Fibroblast of skin of right quadriceps (primary cell): Measurements from ENCODE around the gene F2RL1.
"Not testable (repeated sequence)": the region's sequence is repeated elsewhere in the genome, so short reads cannot be mapped to it uniquely, and the experiment has no call there.

Experiments used
- DNase-seq: peaks from one replicate; pipeline ENCODE4 v3.0.0-alpha.2; 2013

Gene F2RL1

DNA sequence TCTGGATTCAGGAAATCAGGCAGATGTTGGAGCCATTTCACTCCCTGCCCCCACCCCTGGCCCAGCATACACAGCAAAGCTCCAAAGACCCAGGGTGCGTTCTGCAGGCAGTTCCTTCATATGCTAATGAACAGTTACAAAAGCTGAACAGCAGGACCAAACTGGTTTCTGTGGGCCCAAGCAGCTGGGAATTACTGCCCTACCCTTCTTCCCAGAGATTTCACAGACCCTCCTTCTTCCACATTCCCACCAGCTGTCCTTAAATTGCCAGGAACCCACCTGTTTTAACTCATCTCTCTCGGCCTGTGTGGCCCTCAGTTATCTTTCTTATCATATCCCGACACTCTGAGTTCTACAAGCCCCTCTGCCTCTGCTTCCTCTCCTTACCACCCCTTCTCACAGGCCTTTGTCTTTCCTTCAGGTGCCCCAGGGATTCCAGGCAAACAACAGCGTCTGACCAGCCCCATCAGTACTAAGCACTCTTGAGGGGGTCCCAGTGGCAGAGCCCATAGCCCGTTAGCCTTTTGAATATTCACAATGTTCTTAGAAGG, 10.6 kb upstream of the F2RL1 start:
- DNase-seq, result no peak

DNA sequence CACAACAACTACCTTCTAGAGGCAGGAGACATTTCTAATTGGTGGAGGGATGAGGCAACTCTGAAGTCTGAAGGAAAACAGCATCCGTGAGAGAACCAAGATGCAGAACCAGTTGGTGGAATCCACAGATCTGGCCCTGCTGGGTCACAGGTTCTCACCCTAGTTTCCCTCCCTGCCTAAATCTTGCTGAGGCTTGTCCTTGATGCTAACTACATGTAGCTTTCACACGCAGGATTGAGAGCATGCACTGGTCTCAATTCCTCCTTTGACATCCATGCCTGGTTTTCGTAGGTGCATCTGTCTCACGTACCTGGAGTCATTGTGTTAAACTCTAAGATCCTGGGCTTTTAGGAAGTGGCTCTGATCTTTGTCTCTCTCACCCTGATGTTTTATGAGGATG, 9.7 kb upstream of the F2RL1 start:
- DNase-seq, result no peak

DNA sequence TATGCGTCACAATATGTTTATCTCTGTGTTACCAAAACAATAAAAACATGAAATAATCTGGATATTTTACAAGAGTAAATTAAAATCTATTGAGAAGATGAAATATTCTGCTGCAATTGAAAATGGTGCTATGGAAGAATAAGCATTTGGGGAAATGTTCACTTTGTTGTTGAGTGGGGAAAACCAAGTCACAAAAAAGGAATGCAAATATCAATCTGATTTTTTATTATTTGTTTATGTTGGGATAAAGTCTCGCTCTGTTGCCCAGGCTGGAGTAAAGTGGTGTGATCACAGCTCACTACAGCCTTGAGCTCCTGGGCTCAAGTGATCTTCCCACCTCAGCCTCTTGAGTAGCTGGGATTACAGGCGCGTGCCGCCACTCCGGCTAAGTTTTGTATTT, 8.6 kb upstream of the F2RL1 start:
- no peak for DNase-seq

DNA sequence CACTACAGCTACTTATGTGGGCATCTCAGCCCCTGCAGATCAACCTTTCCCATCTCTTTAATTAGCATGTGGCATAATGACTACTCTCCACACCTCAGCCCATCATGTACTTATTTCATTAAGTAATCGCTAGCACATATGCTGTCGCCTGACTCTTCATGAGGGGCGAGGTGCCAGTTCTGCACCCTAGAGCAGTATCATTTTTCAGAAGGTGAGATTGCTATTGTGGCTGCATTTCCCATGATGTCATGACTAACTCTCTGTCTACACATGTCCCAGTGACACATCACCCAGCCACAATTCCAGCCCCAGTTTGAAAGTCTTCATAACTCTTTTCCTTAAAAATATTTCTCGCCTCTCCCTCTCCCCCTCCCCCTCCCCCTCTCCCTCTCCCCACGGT, 7.6 kb upstream of the F2RL1 start:
- DNase-seq, result peak; percentile 59

DNA sequence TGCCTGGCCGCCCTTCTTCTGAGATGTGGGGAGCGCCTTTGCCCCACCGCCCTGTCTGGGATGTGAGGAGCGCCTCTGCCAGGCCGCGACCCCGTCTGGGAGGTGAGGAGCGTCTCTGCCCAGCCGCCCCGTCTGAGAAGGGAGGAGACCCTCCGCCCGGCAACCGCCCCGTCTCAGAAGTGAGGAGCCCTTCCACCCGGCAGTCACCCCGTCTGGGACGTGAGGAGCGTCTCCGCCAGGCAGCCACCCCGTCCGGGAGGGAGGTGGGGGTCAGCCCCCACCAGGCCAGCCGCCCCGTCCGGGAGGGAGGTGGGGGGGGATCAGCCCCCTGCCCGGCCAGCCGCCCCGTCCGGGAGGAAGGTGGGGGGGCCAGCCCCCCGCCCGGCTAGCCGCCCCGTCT, 6.6 kb upstream of the F2RL1 start:
- not testable (repeated sequence) for DNase-seq

DNA sequence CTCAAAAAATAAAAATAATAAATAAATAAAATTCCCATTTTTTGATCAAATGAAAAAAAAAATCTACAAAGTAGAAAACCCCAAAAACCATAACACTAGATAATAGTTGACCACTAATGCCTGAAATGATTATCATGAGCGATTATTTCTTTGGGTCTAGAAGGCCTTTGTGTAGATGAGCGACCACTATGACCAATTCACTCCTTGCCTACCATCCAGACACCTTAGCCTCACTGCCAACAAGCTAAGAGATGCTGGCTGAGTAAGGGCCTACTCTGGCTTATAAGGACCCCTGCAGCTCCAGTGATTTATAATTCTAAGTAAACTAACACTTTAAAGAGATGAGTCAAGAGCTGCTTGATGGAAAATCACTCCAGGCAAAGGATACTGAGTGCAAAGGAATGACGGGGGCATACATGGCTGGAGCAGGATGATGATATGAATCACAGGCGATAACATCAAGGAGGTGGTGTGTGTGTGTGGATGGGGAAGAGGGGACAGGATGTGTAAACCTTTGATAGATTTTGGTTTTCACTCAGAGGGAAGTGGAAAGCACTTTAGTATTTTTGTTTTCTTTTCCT, 4.8 kb upstream of the F2RL1 start:
- DNase-seq, result peak; percentile 96

DNA sequence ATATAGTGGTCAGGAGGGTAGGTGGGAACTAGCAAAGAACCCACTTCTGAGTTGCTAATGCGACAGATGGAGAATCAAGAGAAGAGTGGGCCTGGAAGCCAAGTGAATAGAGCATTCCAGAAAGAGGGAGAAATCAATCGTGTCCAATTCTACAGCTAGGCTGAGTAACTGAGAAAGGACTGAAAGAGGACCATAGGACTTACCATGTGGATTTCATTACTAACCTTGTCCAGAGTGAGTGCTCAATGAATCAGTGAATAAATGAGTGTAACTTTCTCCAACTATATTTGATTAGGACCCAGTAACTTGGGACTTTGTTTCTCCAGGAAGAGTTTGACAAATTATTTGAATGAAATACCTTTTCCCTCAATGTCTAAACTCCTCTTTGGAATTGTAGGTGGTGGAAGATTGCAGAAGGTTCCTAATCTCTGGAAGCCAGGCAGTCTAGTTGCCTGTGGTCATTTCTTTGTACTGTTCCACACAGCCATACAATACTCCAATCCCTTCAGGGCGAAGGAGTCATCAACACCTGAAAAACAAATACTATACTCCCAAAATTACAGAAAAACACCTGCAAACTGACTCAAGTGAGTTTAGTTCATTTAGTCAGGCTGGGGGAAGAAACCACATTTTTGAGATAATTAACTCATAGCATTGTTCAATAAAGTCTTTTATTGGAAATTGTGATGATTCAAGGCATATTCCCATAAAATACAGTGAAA, 2.6 kb upstream of the F2RL1 start:
- DNase-seq, result peak; percentile 59

DNA sequence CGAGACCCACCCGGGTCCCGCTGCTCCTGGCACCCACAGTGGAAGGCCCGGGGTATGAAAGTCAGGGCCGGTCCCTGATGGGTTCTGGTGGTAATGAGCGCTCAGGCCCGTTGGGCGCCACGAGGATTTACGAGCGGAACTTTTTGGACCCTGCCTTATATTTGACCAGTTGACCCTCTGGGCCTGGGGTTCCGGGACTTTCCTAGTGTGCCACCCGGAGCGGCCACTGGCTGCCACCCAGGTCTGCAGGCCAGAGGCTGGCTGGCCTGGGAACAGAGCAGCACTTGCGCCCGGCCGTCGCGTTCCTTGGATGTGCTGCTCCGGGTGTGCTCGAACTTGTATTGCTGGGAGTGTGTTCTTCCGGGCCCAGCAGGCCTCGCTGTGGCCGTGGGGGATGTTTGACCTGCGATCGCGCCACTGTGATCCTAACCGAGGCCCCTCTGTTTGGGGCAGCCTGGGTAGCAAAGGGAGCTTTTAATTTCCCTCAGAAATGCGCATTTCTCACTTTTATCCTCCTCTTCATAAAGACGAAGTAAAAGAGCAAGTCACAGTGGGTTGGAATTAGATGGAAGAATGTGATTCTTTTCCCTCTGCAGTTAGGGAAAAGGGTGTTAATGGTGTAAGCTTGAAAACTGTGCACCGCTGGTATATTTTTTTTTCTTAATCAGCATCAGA, 1.2 kb downstream of the F2RL1 start:
- no peak for DNase-seq

DNA sequence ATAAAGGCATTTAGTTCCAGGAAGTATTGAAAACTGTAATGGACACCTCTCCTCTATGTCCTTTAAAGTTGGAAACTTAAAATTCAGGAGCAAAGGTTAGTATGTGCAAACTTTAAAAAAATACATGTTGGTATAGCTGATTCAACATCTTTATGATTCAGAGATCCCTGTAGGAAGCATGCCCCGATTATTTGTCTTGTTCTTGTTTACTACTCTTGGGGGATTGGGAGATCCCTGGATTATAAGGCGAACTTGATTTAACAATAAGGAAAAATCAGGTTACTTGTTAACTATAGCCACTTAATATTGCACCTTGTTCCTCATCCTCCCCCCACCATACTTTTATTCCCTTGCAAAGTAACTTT, 1.7 kb downstream of the F2RL1 start:
- no peak for DNase-seq

DNA sequence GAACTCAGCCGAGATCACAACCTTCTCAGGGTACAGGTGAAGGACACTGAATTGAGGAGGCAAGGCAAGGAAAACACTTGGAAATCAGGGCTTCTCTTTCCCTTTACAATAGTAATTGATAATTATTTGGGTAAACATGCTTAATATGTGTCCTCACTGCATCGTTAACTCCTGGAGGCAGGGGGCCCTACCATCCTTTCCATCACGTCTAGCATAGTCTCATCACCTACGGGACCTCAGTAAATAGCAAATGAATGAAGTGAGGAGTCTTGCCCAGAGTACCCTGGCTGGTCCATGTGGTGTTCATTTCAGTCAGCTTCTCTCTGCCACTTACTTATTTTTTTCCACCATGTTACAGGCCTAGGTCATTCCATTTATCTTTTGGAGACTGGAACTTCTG, 2.3 kb downstream of the F2RL1 start:
- no peak for DNase-seq

DNA sequence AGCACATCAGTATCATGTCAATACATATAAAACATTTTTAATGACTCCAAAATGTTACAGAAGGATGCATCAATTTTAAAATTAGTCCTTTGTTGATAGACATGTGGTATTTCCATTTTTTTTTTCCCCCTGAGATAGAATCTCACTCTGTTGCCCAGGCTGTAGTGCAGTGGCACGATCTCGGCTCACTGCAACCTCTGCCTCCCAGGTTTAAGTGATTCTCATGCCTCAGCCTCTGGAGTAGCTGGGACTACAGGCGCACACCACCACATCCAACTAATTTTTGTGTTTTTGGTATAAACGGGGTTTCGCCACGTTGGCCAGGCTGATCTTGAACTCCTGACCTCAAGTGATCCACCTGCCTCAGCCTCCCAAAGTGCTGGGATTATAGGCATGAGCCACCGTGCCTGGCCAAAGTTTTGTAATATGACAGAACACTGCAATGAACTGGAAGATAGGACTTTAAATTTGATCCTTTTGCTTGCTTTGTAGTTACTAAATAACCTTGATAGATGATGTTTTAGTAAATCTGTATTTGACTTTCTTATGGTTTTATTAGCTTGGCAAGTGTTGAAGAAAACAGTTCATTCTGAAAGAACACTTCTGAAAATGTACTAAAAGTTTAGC, 3.4 kb downstream of the F2RL1 start:
- DNase-seq, result not testable (repeated sequence)

DNA sequence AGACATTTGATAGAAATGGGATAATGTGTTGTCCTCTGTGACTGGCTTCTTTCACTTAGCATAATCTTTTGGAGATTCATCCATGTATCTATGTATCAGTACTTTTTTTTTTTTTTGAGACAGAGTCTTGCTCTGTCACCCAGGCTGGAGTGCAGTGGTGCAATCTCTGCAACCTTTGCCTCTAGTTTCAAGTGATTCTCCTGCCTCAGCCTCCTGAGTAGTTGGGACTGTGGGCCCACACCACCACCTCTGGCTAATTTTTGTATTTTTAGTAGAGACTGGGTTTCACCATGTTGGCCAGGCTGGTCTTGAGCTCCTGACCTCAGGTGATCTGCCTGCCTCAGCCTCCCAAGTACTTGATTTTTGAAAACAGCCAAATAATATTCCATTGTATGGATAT, 7.6 kb downstream of the F2RL1 start:
- not testable (repeated sequence) for DNase-seq

DNA sequence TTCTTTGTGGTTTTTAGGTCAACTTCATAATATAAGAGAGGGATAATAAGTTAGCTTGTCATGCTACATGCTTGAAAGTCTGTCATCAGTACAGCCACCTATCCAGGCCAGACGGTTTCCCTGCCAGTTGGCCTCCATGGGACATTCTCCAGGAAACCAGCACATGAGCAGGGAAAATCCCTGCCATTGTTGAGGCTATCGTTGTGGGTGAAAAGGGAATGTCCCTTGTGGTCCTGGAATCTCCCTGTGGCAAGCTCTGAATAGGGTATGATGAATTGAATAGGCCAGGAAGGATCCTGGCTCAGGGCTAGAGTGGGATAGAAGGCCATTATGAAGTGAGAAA, 12.3 kb downstream of the F2RL1 start:
- peak; percentile 80 for DNase-seq

DNA sequence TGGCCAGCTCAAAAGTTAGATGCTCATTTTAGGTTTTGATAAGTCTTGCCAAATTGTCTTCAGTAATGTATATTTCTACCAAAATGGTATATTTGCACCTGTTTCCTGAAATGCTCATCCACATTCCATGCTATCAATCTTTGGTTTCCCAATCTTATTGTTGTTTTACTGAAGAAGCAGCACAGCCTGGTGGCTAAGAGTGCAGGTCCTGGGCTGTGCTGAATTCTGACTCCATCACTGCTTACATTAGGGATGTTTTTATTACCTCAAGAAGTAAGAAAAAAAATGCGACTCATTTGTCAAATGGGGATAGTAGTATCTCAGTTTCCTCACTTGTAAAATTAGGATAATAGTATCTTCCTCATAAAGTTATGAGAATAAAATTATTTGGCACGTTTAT, 17.4 kb downstream of the F2RL1 start:
- no peak for DNase-seq

DNA sequence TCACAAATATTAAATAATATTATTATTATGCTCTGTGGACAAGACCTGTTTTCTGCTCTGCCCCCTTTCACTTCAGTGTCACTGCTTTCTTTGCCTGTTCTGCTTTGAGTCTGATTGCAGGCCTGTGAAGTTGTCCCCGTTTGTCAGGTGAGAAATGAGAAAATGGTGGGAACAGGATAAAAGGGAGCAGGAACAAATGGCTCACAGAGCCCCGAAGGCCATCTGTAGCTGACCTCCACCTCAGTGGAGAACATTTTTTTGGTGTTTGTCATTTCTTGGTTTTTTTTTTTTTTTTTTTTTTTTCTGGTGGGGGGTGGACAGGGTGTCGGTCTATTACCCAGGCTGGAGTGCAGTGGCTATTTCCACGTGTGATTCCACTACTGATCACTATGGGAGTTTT, 17.8 kb downstream of the F2RL1 start:
- no peak for DNase-seq

DNA sequence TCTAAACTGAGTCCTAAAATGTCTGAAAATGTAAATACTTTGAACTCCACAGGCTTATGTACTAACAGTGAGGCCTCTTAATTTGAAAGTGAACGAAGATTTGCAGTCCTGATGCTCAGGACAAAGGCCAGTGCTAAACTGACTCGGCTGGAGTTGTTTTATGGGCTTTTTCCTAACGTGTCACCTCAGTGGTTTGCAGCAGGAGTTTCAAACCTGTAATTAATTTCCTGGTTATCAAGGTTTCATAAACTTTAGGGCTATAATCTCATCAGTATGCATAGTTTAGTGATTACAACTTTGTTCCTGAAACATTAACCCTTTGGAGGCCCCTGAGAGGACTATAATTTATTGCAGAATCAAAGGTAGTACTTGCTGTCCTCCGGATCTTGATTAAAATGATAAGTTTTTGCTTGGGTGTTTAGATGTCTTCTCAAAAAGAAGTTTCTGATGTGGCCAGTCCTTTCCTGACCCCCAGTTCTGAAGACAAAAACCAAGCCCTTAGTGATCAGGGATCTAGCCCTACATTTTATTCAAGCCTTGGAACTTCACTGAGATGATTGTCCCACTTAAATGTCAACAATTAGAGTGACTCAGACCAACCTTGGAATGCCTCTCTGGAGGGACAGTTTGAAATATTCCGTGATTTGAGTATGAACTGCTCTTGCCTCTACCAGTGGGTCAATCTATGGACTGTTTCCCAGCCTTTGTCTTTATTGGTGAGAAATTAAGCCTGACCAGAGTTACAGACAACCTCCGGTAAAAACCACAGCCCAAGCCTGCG, 19.8 kb downstream of the F2RL1 start:
- DNase-seq, result peak; percentile 70

DNA sequence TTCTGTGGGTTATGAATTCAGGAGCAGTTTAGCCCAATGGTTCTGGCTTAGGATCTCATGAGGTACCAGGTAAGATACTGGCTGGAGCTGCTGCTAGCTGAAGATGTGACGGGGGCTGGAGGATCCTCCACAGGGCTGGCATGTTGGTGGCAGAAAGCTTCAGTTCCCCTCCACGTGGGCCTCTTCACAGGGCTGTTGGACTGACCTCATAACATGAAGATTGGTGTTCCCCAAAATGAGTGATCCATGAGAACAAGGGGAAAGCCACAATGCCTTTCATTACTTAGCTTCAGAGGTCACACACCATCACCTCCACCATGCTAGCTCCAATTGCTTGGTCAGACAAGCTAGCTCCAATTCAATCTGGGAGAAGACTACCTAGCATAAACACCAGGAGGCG, 22.5 kb downstream of the F2RL1 start:
- DNase-seq, result no peak

DNA sequence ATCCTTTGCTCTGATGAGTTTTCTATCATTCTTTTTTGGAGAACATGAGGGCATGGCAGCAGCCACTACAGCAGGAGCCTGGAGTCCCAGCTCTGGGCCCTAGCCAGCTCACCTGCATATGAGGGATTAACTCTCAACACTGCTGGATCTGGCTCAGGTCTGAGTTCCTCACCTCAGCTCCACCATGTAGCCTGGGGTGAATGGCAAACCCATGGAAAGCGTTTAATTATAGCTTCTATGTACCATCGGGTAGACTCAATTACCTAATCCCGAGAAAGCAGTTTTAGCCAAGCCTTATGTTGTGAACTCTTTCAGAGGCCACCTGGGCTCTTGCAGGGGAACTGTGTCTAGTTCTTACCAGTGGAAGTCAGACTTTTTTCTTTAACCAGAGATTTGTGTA, 27.1 kb downstream of the F2RL1 start:
- no peak for DNase-seq

DNA sequence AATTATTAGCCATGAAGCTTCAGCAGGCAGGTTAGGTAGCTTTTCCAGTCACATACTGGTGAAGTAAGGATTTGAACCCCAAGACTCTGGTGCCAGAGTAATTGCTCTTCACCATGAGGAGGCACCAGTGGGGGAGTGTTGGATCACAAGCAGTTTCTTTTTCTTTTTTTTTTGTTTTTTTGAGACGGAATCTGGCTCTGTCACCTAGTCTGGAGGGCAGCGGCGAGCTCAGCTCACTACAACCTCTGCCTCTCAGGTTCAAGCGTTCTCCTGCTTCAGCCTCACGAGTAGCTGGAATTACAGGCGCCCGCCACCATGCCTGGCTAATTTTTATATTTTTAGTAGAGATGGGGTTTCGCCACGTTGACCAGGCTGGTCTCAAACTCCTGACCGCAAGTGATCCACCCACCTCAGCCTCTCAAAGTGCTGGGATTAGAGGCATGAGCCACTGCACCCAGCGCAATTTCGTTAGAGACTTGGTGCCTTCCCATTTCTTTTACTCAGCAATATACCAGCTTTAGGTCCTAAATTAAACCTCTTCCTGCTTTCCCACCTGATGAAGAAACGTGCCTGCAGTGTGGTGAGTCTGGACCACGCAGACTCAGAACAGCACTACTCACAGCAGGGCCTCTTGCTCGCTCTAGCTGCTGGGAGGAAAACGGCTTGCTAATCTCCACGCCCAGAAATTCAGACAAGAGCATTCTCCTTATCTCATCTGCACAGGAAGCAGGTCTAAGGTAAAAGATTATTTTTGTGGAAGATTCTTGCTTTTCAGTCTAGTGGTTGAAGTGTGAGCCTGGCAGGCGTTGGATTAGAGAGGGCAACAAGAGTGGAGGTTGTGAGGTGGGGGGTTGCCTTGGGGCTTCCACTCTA, 30.8 kb downstream of the F2RL1 start, which contains the start of gene S100Z:
S100Z (plus strand) TSS at position 596 of the 873 bp plus-strand sequence. CDS start 25,346 bp downstream, outside the sequence.
- no peak for DNase-seq

DNA sequence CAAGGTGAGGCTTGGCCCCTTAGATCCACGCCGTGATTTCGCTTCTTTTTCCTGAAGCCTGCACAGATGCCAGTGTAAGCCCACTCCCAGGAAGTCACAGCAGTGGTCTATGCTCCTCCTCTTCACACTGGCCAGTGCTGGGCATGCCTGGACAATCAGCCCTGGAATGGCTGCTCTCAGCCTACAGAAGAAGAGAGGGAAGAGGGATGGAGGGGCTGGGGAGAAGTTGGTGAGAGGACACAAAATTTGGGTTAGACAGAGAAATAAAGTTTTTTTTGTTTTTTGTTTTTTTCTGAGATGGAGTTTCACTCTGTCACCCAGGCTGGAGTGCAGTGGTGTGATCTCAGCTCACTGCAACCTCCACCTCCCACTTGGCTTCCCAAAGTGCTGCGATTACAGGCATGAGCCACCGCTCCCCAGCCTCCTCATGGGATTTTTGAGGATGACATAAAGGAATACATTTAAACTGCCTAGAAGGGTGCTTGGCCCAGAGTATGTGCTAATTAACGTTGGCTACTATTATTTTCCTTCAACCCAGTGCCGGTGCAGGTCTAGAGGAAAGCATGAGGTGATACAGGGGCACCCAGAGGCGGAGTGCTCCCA, 31.8 kb downstream of the F2RL1 start:
- DNase-seq, result no peak

DNA sequence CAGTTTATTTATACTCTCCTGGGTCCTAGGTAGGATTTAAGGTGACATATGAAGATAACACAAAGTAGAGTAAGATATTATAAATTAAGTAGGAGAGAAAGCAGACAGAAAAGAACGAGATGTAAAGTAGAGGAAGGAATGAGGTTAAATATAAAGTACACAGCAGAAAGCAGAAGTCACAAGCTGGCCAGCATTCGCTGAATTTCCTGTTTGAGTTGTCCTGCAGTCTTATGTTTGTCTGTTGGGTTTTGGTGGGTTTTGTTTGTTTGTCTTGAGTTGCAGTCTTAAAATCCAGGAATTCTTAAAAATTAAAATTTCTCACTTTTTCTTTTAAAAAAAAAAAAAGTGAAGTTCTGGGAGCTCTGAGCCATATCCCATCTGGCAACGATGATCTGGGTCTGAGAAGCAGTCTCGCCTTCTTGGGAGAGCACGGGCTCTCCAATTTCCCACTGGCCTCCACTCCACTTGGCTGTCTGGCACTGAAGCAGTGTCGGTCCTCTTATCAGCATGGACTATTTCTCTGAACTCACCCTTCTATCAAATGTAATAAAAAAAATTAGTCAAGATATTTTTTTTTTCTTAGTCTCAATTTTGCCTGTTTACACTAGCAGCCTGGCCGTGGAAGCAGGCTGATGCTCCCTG, 33.0 kb downstream of the F2RL1 start:
- DNase-seq, result no peak
